HG02798 (cell line): ENCODE results near the gene MT1G.
"Not testable (repeated sequence)": the region's sequence is repeated elsewhere in the genome, so short reads cannot be mapped to it uniquely, and the experiment has no call there.

Source experiments
- ATAC-seq: cut with Tn5 transposase; IDR thresholded peaks from one replicate; pipeline ENCODE4 v1.9.1; 2021; ENCODE audit warnings: mild to moderate bottlenecking; ENCODE audit not compliant: unreplicated experiment, poor library complexity

MT1G gene

DNA sequence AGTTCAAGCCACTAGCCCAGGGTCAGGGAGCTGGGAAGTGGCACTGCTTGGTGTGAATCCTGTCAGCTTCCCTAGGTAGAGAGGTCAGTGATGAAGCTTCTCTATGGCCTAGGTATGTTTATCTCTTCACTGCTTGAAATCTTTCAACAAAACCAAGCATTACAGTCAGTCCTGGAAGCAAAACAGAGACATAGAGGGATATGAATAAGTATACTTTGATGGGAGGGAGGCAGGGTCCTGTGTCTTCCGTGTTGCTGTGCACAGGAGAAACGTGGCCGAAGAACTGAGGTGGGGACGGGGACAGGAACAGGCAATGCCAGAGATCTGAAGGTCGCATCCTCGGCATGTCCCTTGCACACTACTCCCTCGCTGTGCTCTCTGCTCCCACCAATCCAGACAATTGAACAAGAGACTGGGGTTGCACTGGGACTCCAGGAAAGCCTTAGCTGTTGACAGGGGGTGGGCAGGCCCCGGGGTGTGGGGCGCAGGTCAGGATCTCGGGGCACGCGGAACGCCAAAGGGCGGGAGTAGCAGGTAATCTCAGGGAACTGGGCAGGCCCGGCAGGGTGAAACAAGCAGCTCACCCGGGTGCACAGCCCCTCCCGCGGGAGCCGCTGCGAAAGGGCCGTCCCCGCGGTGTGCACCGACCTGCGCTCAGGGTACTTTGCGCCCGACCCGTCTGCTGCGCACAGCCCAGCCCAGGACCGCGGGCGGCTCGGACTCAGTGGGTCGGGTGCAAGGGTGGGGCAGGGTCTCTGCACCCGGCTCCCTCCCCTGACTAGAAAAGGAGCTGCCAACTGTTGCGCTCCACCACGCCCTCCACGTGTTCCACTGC lies 1.4 kb upstream of the MT1G start, which contains the start of gene MT1H:
TSS of gene MT1H (plus strand) at position 810 of the 835 bp plus-strand sequence. CDS start 71 bp downstream, outside the sequence.
- no peak for ATAC-seq

DNA sequence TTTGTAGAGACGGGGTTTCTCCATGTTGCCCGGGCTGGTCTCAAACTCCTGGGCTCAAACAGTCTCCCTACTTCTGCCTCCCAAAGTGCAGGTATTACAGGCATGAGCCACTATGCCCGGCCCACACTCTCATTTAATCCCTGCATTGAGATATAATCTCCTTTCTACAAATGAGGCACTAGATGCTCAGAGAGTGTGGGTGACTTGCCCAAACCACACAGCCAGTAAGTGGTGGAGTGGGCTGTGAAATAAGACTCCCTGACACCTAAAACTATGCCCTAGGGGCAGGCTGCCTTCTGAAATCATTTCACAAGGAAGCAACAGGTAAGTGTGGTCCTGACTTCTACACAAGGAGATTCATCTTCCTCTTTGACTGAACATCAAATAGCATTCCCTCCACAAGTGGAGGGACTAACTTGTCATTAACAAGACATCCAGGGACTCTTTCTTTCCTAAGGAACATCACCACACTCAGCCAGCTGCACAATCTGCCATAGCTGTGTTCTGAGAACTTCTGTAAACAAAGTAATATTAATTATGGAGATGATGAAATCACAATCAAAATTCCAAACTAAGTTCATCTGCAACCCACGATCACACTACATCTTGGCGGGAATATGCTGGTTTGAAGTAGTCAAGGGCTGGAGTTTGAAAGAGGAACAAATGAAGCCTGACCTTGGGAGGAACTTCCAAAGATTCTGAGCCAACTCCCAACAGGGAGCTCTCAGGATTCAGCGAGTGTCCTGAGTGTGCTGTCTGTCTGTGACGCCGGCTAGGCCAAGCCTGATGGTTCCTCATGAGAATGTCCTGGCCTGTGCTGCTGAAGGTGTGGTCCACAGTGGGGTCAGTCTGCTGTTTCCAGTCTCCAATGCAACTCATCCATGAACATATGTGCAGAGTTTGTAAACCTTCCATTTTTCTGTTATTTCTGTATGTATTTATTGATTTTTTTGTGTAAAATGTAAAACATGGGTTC lies 2.3 kb downstream of the MT1G start:
- not testable (repeated sequence) for ATAC-seq

DNA sequence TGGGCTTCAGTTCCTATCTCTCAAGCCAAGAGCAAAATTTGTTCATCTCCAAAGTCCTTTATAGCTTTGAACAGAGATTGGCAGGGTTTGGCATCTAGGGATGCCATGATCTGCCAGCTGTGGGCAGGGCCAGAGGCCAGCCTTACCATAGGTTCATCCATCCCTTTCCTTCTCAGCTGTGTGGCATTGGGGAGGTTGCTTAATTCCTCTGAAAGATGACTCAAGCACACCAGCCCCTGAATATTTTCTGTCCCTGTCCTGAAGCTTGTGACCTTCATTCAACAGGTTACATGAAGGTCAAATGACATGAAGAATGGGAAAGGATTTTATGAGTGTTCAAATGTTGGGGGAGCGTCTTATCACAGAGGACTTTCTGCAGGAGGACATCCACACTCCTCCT lies 3.4 kb downstream of the MT1G start:
- no peak for ATAC-seq

DNA sequence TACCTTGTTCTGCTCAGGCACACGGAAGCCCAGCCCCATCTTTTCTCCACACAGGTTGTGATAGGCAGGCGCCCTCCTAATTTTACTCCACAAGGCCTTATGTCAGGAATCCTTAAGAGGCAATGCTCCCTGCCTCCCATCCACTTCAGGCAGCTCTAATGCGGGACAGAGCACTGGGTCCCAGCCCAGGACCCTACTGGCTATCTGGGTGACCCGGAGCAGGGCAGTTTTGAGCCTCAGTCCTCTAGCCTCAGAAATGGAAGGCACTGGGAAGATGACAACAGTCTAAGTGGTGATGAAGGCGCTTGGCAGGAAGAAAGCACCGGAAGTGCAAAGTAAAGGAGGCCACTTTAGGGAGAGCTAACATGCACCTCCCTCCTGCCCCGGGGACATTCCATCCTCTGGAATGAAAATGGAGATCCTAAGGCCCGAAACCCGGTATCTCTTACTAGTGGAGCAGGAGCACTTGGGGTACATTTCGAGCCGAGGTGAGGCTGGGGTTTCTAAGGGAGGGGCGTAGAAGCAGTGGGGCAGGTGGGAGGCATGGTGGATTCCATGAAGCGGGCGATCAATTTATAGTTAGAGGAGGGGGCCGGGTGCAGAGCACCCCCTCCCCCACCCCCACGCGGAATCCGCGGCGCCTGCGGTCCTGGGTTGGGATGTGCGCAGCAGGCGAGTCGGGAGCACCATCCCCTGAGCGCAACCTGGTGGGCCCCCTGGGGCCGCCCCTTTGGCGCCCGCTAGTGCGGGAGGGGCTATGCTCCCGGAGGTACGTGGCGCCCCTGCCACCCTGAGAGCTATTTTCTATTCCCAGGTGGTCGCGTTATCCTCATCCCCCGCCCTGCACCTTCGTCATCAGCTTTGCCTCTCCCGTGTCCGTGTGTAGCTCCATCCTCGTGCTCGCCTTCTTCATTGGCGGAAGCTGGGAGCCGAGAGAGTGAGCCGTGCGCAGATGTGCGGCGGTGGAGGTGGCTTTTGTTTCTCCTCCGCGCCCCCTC lies 5.2 kb downstream of the MT1G start:
- no peak for ATAC-seq

DNA sequence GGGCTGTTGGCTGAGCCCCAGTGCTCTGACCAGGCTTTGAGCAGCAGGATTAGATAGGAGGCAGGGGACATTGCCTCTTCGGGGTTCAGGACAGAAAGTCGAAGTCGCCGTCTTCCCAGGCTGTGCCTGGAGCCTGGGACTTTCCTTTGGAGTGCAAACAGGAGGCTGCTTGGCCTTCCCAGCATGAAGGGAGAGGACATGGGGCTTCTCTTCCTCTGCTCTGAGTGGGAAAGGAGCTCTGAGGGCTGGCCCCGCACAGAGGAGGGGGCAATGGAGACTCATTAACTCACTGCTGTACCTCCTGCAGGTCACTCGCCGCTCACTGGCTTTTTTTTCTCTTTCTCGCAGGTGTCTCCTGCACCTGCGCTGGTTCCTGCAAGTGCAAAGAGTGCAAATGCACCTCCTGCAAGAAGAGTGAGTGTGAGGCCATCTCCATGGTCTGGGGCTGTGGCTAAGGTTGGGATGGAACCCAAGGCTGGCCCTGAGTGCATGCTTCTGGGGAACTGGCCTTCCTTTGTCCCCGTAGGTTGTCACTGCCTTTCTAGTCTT lies 9.5 kb downstream of the MT1G start:
- no peak for ATAC-seq

DNA sequence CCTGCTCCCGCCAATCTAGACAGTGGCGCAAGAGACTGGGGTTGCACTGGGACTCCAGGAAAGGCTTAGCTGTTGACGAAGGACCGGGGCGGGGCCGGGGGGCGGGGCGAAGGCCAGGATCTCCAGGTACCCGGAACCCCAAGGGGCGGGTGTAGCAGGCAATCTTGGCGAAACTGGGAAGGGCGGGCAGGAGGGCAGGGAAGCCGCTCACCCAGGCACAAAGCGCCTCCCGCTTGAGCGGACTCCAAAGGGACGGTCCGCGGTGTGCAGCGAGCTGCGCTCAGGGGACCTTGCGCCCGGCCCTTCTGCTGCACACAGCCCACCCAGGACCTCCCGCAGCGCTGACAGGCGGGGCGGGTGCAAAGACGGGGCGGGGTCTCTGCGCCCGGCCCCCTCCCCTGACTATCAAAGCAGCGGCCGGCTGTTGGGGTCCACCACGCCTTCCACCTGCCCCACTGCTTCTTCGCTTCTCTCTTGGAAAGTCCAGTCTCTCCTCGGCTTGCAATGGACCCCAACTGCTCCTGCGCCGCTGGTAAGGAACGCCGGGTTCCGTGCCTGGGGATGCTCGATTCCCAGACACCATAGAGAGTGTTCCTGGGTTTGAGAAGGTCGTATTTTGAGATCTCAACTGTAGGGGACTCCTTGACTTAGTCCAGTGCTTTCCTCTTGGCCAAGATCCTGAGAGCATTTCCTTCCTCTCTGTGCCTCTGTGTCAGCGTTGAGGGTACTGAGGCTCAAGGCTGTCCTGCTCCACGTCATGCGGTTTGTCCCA lies 10.1 kb downstream of the MT1G start, which contains the start of gene MT1F:
TSS of gene MT1F (plus strand) at position 405 of the 772 bp plus-strand sequence. CDS start at position 505, 100 bp downstream.
- ATAC-seq: peak; percentile 38

DNA sequence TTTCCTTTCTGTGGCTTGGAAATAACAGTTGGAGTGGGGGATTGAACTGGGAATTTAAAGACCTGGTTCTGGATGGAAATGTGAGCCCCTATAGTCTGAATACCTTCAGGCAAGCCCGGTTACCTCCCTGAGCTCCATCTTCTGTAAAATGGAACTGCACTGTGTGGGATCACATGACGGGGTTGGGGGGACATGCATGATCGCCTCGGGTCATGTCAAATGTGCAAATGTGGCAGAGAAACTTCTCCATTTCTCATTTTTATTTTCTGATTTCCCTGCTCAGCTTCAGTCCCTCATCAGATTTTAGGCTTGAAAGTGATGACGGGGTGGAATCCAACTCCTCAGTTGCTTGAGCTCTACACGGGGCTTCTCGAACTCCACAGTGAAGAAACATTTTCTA lies 14.6 kb downstream of the MT1G start:
- ATAC-seq: no peak

DNA sequence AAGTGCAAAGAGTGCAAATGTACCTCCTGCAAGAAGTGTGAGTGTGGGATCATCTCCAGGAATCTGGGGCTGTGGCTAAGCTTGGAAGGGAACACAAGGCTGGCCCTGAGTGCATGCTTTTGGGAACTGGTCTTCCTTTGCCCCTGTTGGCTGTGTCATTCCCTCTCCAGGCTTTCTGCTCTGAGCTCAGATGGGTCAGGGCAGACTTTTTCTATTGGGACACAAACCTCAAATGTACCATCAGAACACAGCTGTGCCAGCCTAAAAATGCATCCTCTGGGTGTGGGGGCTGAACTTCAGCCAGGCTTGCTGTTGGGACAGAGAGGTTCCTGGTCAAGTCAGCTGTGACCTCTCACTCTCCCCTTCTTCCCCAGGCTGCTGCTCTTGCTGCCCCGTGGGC lies 15.3 kb downstream of the MT1G start:
- ATAC-seq: no peak

DNA sequence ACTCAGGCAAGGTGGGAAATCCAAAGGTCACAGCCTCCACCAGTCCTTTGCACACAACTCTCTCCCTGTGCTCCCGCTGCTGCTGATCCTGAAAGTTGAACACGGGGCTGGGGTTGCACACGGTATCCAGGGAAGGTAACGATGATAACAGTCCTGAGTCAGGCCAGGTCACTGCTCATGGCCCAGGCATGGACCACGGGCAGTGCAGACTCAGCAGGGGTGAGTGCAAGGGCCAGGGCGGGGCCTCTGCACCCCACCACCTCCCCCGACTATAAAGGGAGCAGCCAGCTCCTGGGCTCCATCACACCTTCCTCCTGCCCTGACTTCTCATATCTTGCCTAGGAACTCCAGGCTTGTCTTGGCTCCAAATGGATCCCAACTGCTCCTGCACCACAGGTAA lies 16.3 kb downstream of the MT1G start, which contains the start of gene MT1B:
TSS of gene MT1B (plus strand) at position 301 of the 400 bp plus-strand sequence. CDS start at position 369, 68 bp downstream.
- ATAC-seq: no peak

DNA sequence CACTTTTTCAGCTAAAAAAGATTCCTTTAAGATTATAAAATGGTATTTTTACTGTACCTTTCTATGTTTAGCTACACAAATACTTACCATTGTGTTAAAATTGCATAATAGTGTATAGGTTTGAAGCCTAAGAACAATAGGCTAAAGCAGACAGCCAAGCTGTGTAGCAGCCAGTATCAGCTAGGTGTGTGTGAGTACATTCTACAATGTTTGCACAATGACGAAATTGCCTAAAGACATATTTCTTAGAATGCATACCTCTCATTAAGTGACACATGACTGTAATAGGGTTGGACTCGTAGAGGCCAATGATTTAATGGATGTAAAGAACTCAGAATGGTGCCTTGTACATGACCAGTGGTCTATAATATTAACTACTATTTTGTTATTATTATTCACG lies 18.0 kb downstream of the MT1G start:
- no peak for ATAC-seq

DNA sequence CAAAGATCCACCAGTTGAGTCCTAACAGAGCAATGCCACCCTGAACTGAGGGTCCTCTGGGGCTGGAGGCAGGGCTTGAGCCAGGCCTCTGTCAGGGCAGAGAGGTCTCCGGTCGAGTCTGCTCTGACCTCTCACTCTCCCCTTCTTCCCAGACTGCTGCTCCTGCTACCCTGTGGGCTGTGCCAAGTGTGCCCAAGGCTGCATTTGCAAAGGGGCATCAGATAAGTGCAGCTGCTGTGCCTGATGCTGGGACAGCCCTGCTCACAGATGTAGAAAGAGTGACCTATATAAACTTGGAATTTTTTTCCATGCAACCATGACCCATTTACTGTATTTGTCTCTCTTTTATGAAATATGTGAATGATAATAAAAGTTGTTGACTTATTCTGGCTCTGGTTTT lies 18.6 kb downstream of the MT1G start:
- ATAC-seq: no peak

DNA sequence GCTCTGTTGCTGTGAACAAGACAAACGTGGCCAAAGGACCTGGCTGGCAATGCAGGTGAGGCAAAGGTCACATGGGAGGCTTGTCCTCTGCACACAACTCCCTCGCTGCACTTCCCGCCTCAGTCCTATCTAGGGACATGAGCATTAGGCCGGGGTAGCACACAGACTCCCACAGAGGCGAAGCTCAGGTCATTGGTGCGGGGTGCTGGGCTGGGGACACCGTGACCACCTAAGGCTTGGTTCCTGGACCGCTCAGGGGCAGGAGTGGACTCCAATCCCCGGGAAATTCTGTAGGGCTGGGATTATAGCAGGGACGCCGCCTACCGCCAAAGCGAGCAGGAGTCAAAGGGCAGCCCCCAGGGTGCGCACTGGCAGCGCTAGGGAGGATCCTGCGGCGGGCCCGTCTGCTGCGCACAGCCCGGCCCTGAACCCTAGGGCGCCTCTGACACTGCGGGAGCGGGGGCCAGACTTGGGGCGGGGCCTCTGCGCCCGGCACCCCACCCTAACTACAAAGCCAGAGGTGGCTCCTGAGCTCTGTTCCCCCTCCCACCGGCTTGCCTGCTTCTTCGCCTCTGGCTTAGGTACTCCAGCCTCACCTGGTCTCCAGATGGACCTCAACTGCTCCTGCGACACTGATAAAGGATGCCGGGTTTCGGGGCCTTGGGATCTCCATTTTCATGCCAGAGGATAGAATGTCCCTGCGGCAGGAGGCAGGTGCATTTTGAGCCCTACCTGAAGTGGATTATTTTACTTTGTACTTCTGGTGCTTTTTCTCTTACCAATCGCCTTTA lies 20.0 kb downstream of the MT1G start:
- no peak for ATAC-seq

DNA sequence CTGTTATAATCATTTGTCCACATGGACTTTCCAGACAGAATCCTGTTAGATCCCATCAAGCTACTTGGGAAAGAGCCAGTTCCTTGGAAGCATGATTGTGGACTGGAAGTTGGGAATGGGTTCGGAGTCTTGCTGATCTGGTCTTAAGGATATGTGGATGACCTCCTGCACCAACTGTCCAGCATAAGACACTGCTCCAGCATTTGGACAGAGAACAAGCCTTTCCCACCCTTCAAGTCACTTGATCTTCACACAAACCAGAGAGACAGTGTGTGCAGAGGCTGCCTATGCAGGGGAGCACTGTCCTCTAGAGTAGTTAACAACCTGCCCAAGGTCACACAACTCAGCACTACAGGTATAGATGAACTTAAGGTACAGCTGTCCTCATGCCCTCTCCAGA lies 22.0 kb downstream of the MT1G start:
- ATAC-seq: no peak

DNA sequence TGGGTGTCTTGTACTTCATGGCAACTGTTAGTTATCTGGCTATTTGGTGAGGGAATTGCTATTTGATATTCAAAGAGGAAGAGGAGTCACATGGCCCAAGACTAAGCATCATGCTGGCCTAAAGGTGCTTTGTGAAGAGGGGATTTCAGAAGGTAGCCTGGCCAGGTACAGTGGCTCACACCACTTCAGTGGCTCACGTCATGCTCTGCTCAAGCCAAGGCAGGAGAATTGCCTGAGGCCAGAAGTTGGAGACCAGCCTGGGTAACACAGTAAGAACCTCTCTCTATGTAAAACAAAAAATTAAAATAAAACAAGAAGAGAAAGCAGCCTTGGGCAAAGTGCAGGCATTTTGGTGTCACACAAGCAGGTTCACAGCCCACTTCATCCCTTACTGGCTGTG lies 22.6 kb downstream of the MT1G start:
- no peak for ATAC-seq

DNA sequence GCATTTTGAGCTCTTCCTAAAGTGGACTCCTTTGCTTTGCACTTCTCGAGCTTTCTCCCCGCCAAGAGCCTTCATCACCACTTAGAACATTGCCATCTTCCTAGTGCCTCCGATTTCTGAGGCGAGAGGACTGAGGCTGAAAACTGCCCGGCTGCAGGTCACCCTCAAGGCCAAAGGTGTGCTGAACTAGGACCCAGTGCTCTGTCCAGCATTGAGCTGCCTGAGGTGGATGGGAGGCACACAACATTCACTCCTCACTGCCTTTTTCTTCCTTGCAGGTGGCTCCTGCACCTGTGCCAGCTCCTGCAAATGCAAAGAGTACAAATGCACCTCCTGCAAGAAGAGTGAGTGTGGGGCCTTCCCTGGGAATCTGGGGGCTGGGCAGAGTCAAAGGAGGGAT lies 24.0 kb downstream of the MT1G start:
- no peak for ATAC-seq

DNA sequence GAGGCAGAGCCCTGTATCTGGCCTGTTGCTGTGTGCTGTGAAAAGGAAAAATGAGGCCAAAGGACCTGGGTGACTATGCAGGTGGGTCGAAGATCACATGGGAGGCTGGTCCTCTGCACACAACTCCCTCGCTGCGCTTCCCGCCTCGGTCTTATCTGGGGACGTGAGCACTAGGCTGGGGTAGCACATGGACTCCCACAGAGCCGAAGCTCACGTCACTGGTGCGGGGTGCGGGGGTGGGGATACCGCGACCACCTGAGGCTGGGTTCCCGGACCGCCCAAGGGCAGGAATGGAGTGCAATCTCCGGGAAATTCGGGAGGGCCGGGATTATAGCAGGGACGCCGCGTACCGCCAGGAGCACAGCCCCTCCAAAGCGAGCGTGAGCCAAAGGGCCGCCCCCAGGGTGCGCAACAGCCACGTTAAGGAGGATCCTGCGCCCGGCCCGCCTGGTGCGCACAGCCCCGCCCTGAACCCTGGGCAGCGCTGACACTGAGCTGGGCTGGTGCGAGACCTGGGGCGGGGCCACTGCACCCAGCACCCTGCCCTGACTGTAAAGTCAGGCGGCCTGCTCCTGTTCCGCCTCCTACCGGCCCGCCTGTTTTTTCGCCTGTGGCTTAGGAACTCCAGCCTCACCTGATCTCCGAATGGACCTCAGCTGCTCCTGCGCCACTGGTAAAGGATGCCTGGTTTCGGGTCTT lies 24.6 kb downstream of the MT1G start:
- ATAC-seq: peak; percentile 82

DNA sequence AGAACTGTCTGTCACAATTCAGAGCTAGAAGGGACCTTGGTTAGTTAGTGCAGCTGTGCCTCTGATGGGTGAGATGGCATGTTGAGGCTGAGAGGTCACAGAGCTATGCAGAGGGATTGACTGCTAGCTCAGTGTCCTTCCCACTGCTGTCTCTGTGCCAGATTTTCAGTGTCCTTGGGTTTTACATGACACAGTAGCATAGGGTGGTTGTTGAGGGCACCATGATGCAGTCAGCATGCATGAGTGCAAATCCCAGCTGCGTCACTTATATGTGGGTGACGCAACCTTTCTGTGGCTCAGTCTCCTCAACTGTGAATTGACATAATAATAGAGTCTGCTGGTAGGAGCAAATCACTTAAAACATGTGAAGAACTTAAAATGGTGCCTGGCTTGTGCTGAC lies 26.7 kb downstream of the MT1G start:
- no peak for ATAC-seq
